Endothelial cell of umbilical vein (primary cell): ENCODE results near the gene DNHD1. TPM values are rescaled to one million over a fixed set of nuclear protein-coding genes. Genes with fewer than 3 reads are reported as not detected.

Source experiments
- BruUV-seq: library from RNA; stranded (reverse); fragments of 400-500 nt; replicated peaks from 2 replicates; lab custom pipeline; 2021; lab: Mats Ljungman, UMichigan
- CTCF ChIA-PET: fragments of 300-600, 350-600 bp; sonication (Branson Sonifier 250); formaldehyde crosslinking; loops from one replicate; lab custom pipeline; 2021; ENCODE audit warnings: antibody characterized with exemption, inconsistent platforms; lab: Charles Lee
- POLR2A ChIA-PET: fragments of 300-600, 350-600 bp; sonication (Branson Sonifier 250); formaldehyde crosslinking; loops from one replicate; lab custom pipeline; 2021; ENCODE audit warnings: antibody characterized with exemption, inconsistent platforms; lab: Charles Lee
- DNase-seq: peaks from one replicate; pipeline ENCODE4 v3.0.0-alpha.2; 2011; ENCODE audit warnings: low read depth, low spot score
- FAIRE-seq: peaks from 2 replicates; lab custom pipeline; 2011; peaks lifted over from hg19 to GRCh38; lab: Jason Lieb, UNC
- H2AFZ ChIP-seq: 2 replicates; pipeline ENCODE4 v1.6.0; 2012; ENCODE audit warnings: low read depth, low read length, control low read depth, inconsistent platforms
- H3K27ac ChIP-seq: 2 replicates; pipeline ENCODE4 v1.5.1; 2011; ENCODE audit warnings: low read depth, mild to moderate bottlenecking, control low read depth, low read length, moderate library complexity; ENCODE audit not compliant: insufficient read depth
- H3K27me3 ChIP-seq, 2 experiments: 2 replicates each; pipeline versions ENCODE4 v1.6.0 to v1.6.1; 2011; ENCODE audit warnings: low read length in 2 of 2, mixed read lengths in 1 of 2; ENCODE audit not compliant: control insufficient read depth in 2 of 2, insufficient read depth in 2 of 2
- H3K36me3 ChIP-seq, 2 experiments: 2 replicates in 1 of 2; 3 replicates in 1 of 2; pipeline ENCODE4 v1.5.1; 2011; ENCODE audit warnings: low read length in 2 of 2, mild to moderate bottlenecking in 1 of 2, moderate library complexity in 1 of 2; ENCODE audit not compliant: control insufficient read depth in 2 of 2, insufficient read depth in 2 of 2; ENCODE audit errors: extremely low read depth in 1 of 2
- H3K4me1 ChIP-seq: 3 replicates; pipeline ENCODE4 v1.5.1; 2011; ENCODE audit warnings: mild to moderate bottlenecking, low read length; ENCODE audit not compliant: control insufficient read depth, insufficient read depth; ENCODE audit errors: extremely low read depth
- H3K4me2 ChIP-seq: 2 replicates; pipeline ENCODE4 v1.6.1; 2011; ENCODE audit warnings: low read length, control low read depth, mixed read lengths; ENCODE audit not compliant: insufficient read depth
- H3K4me3 ChIP-seq, 3 experiments: fragments of 200-600 bp in 1 of 3; sonication (generic), shearing (Covaris generic) in 1 of 3; replicated peaks in 1 of 3; 2 replicates each; pipeline ENCODE4 v1.5.1; 2011 to 2016; ENCODE audit warnings: control low read depth in 3 of 3, low read length in 3 of 3, mild to moderate bottlenecking in 2 of 3, inconsistent platforms in 1 of 3, low read depth in 1 of 3, moderate library complexity in 1 of 3; ENCODE audit not compliant: insufficient read depth in 1 of 3
- H3K79me2 ChIP-seq: 2 replicates; pipeline ENCODE4 v1.6.0; 2012; ENCODE audit warnings: low read length, inconsistent platforms; ENCODE audit not compliant: control insufficient read depth, insufficient read depth
- H3K9ac ChIP-seq: replicated peaks from 2 replicates; pipeline ENCODE3; 2011; ENCODE audit warnings: low read length, control low read depth; ENCODE audit not compliant: insufficient read depth; ENCODE audit errors: extremely low read depth
- H3K9me1 ChIP-seq: replicated peaks from 3 replicates; pipeline ENCODE4 v1.6.0; 2011; ENCODE audit warnings: mild to moderate bottlenecking, low read length; ENCODE audit not compliant: control insufficient read depth, insufficient read depth; ENCODE audit errors: extremely low read depth
- H3K9me3 ChIP-seq: replicated peaks from 2 replicates; pipeline ENCODE4 v1.5.1; 2012; ENCODE audit warnings: low read length, inconsistent platforms; ENCODE audit not compliant: control insufficient read depth, insufficient read depth
- H4K20me1 ChIP-seq: replicated peaks from 2 replicates; pipeline ENCODE3; 2011; ENCODE audit warnings: mild to moderate bottlenecking, low read length; ENCODE audit not compliant: control insufficient read depth, insufficient read depth; ENCODE audit errors: extremely low read depth
- EZH2 ChIP-seq: IDR thresholded peaks from 2 replicates; pipeline ENCODE4 v1.6.1; 2012; ENCODE audit warnings: borderline replicate concordance, low read depth, mild to moderate bottlenecking, moderate library complexity, low read length, inconsistent platforms; ENCODE audit not compliant: severe bottlenecking
- FOS ChIP-seq: IDR thresholded peaks from 2 replicates; pipeline ENCODE4 v1.6.1; 2011; ENCODE audit warnings: mild to moderate bottlenecking, low read length, moderate library complexity, borderline replicate concordance; ENCODE audit not compliant: insufficient read depth
- JUN ChIP-seq: IDR thresholded peaks from 2 replicates; pipeline ENCODE4 v1.6.1; 2011; ENCODE audit warnings: borderline replicate concordance, low read depth; ENCODE audit not compliant: insufficient read length, insufficient read depth
- MYC ChIP-seq: IDR thresholded peaks from one replicate; pipeline ENCODE4 v1.6.1; 2011; ENCODE audit warnings: mild to moderate bottlenecking, low read depth, low read length
- POLR2A ChIP-seq: IDR thresholded peaks from 2 replicates; pipeline ENCODE4 v1.6.1; 2012; ENCODE audit warnings: low read depth, mild to moderate bottlenecking, control low read depth, low read length
- POLR2AphosphoS5 ChIP-seq: IDR thresholded peaks from 2 replicates; pipeline ENCODE4 v1.6.1; 2012; ENCODE audit warnings: low read depth, mild to moderate bottlenecking, control low read depth, low read length, moderate library complexity; ENCODE audit not compliant: insufficient read depth
- dilution Hi-C: fragments of 300-500 bp; cut with MboI; formaldehyde crosslinking; loops from one replicate; pipeline ENCODE4 v1.15.0; 2019; ENCODE audit warnings: low sequenced_read_pairs; ENCODE audit not compliant: extremely low pct_ligation_motif_present
- intact Hi-C: fragments of 100-400 bp; cut with micrococcal nuclease; formaldehyde crosslinking; loops from one replicate; pipeline ENCODE4 v1.10.0; 2022
- polyA plus RNA-seq, 4 experiments: library from polyadenylated mRNA; depleted of rRNA in 3 of 4; stranded (reverse) in 3 of 4; unstranded in 1 of 4; fragments of >200 nt; gene quantifications; 2 replicates each; pipeline versions ENCODE4 v1.2.1 to v1.2.3, GENCODE V29; 2011 to 2012; ENCODE audit warnings: missing spikeins in 1 of 4
- total RNA-seq: library from RNA; stranded (reverse); gene quantifications from 2 replicates; pipeline ENCODE4 v1.2.3, GENCODE V29; 2021
- TF ChIP-seq, protein P1 (sequence below), 2 donors: IDR thresholded peaks; 1 replicate in 1 of 2; 2 replicates in 1 of 2; pipeline ENCODE4 v1.5.1; 2011; ENCODE audit warnings: low read length in 2 of 2, mild to moderate bottlenecking in 2 of 2, moderate library complexity in 2 of 2, control low read depth in 1 of 2, inconsistent platforms in 1 of 2, low read depth in 1 of 2; ENCODE audit not compliant: insufficient read depth in 1 of 2; ENCODE audit errors: extremely low read depth in 1 of 2

DNHD1 gene
- total and polyA plus RNA-seq, 2 donors (not counting 3 experiments of a cell fraction or from before 2014, with no cell fraction given) = 3.7 to 8.6 TPM

GRCh38 chr11:6576471-6577373 is 79.6 kb downstream of the DNHD1 start:
- dilution Hi-C loops (no loop called here), intact Hi-C loops (loop anchor here (1.0 to 2.0 kb wide), 4 partner anchors 27 to 107 kb away; partner anchors contain the start of genes ARFIP2, ILK, MRPL17 and RRP8)
- Histone ChIP-seq H3K9me3 (no peaks in the 10 kb centered on the region), H3K4me3 (peak overlapping the region in 1 of 3 experiments; percentile 0), H3K9ac (peak overlapping the region; percentile 28), H2AFZ (peak overlapping the region; percentile 1), H3K79me2 (no peaks in the 10 kb centered on the region), H3K27me3 (no peaks in the 10 kb centered on the region), H4K20me1 (no peaks in the 10 kb centered on the region), H3K4me2 (peak overlapping the region; percentile 26), H3K4me1 (peaks cover 32% of the 10 kb centered on the region), H3K9me1 (no peaks in the 10 kb centered on the region), H3K27ac (peak overlapping the region; percentile 69), H3K36me3 (peaks cover 0 to 2% of the 10 kb centered on the region in 2 experiments)
- peak; percentile 84 for DNase-seq
- peak; percentile 82 for FAIRE-seq
- BruUV-seq = TSS peak; percentile 63
- ChIA-PET CTCF (interaction anchor here (0.6 to 2.0 kb wide), 9 partner anchors 8 to 71 kb away, joined by 3 to 8 read pairs (median 4); no protein-coding TSS in a partner anchor), POLR2A (no interaction called here)
- TF ChIP-seq FOS (peak; percentile 54), POLR2AphosphoS5 (peak; percentile 41), JUN (peak; percentile 67), POLR2A (no peak), MYC (no peak), EZH2 (no peak)
- TF ChIP-seq, protein P1, sequence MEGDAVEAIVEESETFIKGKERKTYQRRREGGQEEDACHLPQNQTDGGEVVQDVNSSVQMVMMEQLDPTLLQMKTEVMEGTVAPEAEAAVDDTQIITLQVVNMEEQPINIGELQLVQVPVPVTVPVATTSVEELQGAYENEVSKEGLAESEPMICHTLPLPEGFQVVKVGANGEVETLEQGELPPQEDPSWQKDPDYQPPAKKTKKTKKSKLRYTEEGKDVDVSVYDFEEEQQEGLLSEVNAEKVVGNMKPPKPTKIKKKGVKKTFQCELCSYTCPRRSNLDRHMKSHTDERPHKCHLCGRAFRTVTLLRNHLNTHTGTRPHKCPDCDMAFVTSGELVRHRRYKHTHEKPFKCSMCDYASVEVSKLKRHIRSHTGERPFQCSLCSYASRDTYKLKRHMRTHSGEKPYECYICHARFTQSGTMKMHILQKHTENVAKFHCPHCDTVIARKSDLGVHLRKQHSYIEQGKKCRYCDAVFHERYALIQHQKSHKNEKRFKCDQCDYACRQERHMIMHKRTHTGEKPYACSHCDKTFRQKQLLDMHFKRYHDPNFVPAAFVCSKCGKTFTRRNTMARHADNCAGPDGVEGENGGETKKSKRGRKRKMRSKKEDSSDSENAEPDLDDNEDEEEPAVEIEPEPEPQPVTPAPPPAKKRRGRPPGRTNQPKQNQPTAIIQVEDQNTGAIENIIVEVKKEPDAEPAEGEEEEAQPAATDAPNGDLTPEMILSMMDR (IDR thresholded peaks at IDR 0.05; ENCODE audit: extremely low read depth in 1 of 2, insufficient read depth in 1 of 2, low read depth in 1 of 2, low read length in 2 of 2) = no peak
